A673 (cell line): ENCODE data around the gene SUDS3.
"Not testable (repeated sequence)": the region's sequence is repeated elsewhere in the genome, so short reads cannot be mapped to it uniquely, and the experiment has no call there.

Experiments
- CTCF ChIP-seq: fragments of 300-800, 200-600 bp; sonication (generic); conservative IDR thresholded peaks from 2 replicates; pipeline ENCODE4 v1.5.1; 2017; ENCODE audit warnings: low read depth, mild to moderate bottlenecking, antibody characterized with exemption, low read length, moderate library complexity, mixed read lengths
- EZH2 ChIP-seq: fragments of 200-600 bp; sonication (generic); IDR thresholded peaks from 2 replicates; pipeline ENCODE4 v1.6.1; 2017; ENCODE audit warnings: borderline replicate concordance, low read depth, mild to moderate bottlenecking, mixed read lengths, antibody characterized with exemption, low read length; ENCODE audit not compliant: poor library complexity, severe bottlenecking

- not testable (repeated sequence) for TF ChIP-seq CTCF, EZH2
These were observed 21.9 kb upstream of the SUDS3 start for GRCh38 chr12:118354503-118354902.
